Heart left ventricle (tissue), 13 donors: ENCODE data around the gene SNX3.

ENCODE experiments used
- POLR2A ChIP-seq, 2 donors: fragments of 450-650 bp; IDR thresholded peaks; one replicate each; pipeline ENCODE4 v1.6.1; 2017; ENCODE audit warnings: antibody characterized with exemption in 2 of 2, mild to moderate bottlenecking in 2 of 2, moderate library complexity in 2 of 2
- TF ChIP-seq, protein P1 (sequence below), 12 donors: fragments of 200-600 bp; sonication (generic) in 4 of 12; IDR thresholded peaks; one replicate each; pipeline versions ENCODE4 v1.5.0 to v1.8.0; 2018 to 2022; ENCODE audit warnings: antibody characterized with exemption in 12 of 12, mild to moderate bottlenecking in 5 of 12
- donor health status: ischemic (EF 13 %, LVEDD 7.1; RV severe dilation, severe dysfunction).
- donor health status: DM: no; HTN: yes; CAD: no.
- donor health status: DM: no; HTN: no; CAD: no.
- donor health status: ischemic (EF 25% LVEDD 6.9; RV normal size, moderate dysfunction).
- donor health status: ischemic (EF 25% LVEDD 5.7; RV mildly dilated, moderate dysfunction).
- donor health status: ischemic (EF 35%, LVEDD 5.7; RV mildly dilated, moderate dysfunction).
- donor health status: nonischemic (EF 11% LVEDD 7.7; RV severe dilation, severe dysfunction).
- donor health status: DM: yes; HTN: yes; CAD: no.
- donor health status: PGD.
- donor health status: ischemic (EF 29% LVEDD 5.4; RV normal size, mild dysfunction).
- donor health status: nonischemic (EF 23%, LVEDD 6.1; RV moderate dilation, normal function).

- TF ChIP-seq, protein P1, sequence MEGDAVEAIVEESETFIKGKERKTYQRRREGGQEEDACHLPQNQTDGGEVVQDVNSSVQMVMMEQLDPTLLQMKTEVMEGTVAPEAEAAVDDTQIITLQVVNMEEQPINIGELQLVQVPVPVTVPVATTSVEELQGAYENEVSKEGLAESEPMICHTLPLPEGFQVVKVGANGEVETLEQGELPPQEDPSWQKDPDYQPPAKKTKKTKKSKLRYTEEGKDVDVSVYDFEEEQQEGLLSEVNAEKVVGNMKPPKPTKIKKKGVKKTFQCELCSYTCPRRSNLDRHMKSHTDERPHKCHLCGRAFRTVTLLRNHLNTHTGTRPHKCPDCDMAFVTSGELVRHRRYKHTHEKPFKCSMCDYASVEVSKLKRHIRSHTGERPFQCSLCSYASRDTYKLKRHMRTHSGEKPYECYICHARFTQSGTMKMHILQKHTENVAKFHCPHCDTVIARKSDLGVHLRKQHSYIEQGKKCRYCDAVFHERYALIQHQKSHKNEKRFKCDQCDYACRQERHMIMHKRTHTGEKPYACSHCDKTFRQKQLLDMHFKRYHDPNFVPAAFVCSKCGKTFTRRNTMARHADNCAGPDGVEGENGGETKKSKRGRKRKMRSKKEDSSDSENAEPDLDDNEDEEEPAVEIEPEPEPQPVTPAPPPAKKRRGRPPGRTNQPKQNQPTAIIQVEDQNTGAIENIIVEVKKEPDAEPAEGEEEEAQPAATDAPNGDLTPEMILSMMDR (IDR thresholded peaks at IDR 0.05), result no peak
- no peak for TF ChIP-seq POLR2A (IDR thresholded peaks at IDR 0.05)
Measured at GRCh38 chr6:108251252-108251651, 9.6 kb downstream of the SNX3 start.
